Panc1 (cell line): Measurements from ENCODE around the gene GTF3C5. TPM values are rescaled to one million over a fixed set of nuclear protein-coding genes. Genes with fewer than 3 reads are reported as not detected.

ENCODE experiments used
- ATAC-seq: fragments of 200-7000 bp; cut with Tn5 transposase; 2 replicates; pipeline ENCODE4 v1.9.1; 2020; ENCODE audit warnings: mild to moderate bottlenecking, moderate library complexity
- BruUV-seq: library from RNA; stranded (reverse); fragments of 400-500 nt; replicated peaks from 2 replicates; lab custom pipeline; 2021; lab: Mats Ljungman, UMichigan
- CTCF ChIA-PET: fragments of 300-600 bp; sonication (Branson Sonifier 250); formaldehyde crosslinking; loops from one replicate; lab custom pipeline; 2022; ENCODE audit warnings: antibody characterized with exemption; lab: Charles Lee
- POLR2A ChIA-PET: fragments of 300-600 bp; sonication (Branson Sonifier 250); formaldehyde crosslinking; loops from one replicate; lab custom pipeline; 2022; ENCODE audit warnings: antibody characterized with exemption; lab: Charles Lee
- DNase-seq: peaks from one replicate; pipeline ENCODE4 v3.0.0-alpha.2; 2010; ENCODE audit warnings: low read depth, low spot score
- H3K27ac ChIP-seq: 2 replicates; pipeline ENCODE4 v1.5.1; 2011; ENCODE audit warnings: mild to moderate bottlenecking, low read length, inconsistent platforms
- H3K27me3 ChIP-seq: fragments of 200-500 bp; sonication (Bioruptor generic); 2 replicates; pipeline ENCODE4 v1.6.0; 2014; ENCODE audit warnings: low read length, inconsistent platforms; ENCODE audit not compliant: control insufficient read depth, insufficient read depth
- H3K36me3 ChIP-seq: fragments of 200-500 bp; sonication (Bioruptor generic); 2 replicates; pipeline ENCODE4 v1.5.1; 2014; ENCODE audit warnings: inconsistent platforms, mild to moderate bottlenecking, low read length, moderate library complexity; ENCODE audit not compliant: control insufficient read depth, insufficient read depth
- H3K4me1 ChIP-seq: 2 replicates; pipeline ENCODE4 v1.5.1; 2011; ENCODE audit warnings: inconsistent platforms, mild to moderate bottlenecking, low read length, moderate library complexity; ENCODE audit not compliant: control insufficient read depth, insufficient read depth
- H3K4me3 ChIP-seq, 2 experiments: 2 replicates each; pipeline ENCODE4 v1.5.1; 2011 to 2012; ENCODE audit warnings: low read depth in 2 of 2, low read length in 2 of 2, mild to moderate bottlenecking in 2 of 2, inconsistent platforms in 1 of 2, moderate library complexity in 1 of 2
- H3K9me3 ChIP-seq: fragments of 200-500 bp; sonication (Bioruptor generic); 2 replicates; pipeline ENCODE4 v1.5.1; 2014; ENCODE audit warnings: low read depth, mild to moderate bottlenecking, inconsistent platforms, low read length, moderate library complexity; ENCODE audit not compliant: control insufficient read depth, insufficient read depth
- CTCF ChIP-seq: fragments of 450-650 bp; IDR thresholded peaks from 2 replicates; pipeline ENCODE4 v1.5.1; 2017; ENCODE audit warnings: mild to moderate bottlenecking
- POLR2AphosphoS5 ChIP-seq: IDR thresholded peaks from 2 replicates; pipeline ENCODE4 v1.6.1; 2012; ENCODE audit warnings: mild to moderate bottlenecking, low read depth, low read length, moderate library complexity
- REST ChIP-seq, 2 experiments: IDR thresholded peaks; 2 replicates each; pipeline ENCODE4 v1.6.1; 2011 to 2012; ENCODE audit warnings: low read depth in 2 of 2, control low read depth in 1 of 2, low read length in 1 of 2, mild to moderate bottlenecking in 1 of 2, moderate library complexity in 1 of 2; ENCODE audit not compliant: insufficient read depth in 1 of 2
- SIN3A ChIP-seq: IDR thresholded peaks from 2 replicates; pipeline ENCODE4 v1.6.1; 2012; ENCODE audit warnings: low read depth, mild to moderate bottlenecking, low read length, moderate library complexity, borderline replicate concordance; ENCODE audit not compliant: insufficient read depth
- TCF7L2 ChIP-seq: IDR thresholded peaks from 2 replicates; pipeline ENCODE4 v1.6.1; 2011; ENCODE audit warnings: mild to moderate bottlenecking, low read depth, low read length, inconsistent platforms
- in situ Hi-C: cut with HindIII; loops from 2 replicates; pipeline ENCODE4 v1.10.0; 2016; ENCODE audit warnings: low sequenced_read_pairs, low pct_unique_long_range_greater_than_20kb
- intact Hi-C: fragments of 100-400 bp; cut with micrococcal nuclease; formaldehyde crosslinking; loops from one replicate; pipeline ENCODE4 v1.10.0; 2022; ENCODE audit not compliant: unreplicated experiment
- total RNA-seq: library from RNA; stranded (reverse); gene quantifications from one replicate; pipeline ENCODE4 v1.2.1, GENCODE V29; 2021; ENCODE audit not compliant: unreplicated experiment

GTF3C5 gene
- total RNA-seq, 1 experiment from 2014 or later = 47.7 TPM

- no peak for TF ChIP-seq TCF7L2
- TF ChIP-seq POLR2AphosphoS5 = no peak
- no peak for TF ChIP-seq REST (IDR thresholded peaks at IDR 0.05; ENCODE audit: insufficient read depth in 1 of 2, low read depth in 2 of 2, low read length in 1 of 2)
- no peak for TF ChIP-seq SIN3A
- TF ChIP-seq CTCF = no peak
- ATAC-seq = no peak
- Histone ChIP-seq H3K27ac (no peak overlapping the region), H3K27me3 (no peaks in the 10 kb centered on the region), H3K36me3 (no peaks in the 10 kb centered on the region), H3K4me3 (no peak overlapping the region), H3K4me1 (no peaks in the 10 kb centered on the region), H3K9me3 (no peaks in the 10 kb centered on the region)
- CTCF ChIA-PET = no interaction called here
- POLR2A ChIA-PET = no interaction called here
- DNase-seq = no peak
- in situ Hi-C loops = no loop called here
- intact Hi-C loops = no loop called here
- BruUV-seq = no TSS peak
Measured at GRCh38 chr9:132995879-132996278, 34.9 kb upstream of the GTF3C5 start.

GRCh38 chr9:132996526-132996925 is 34.3 kb upstream of the GTF3C5 start:
- in situ Hi-C loops (no loop called here), intact Hi-C loops (no loop called here)
- BruUV-seq = no TSS peak
- Histone ChIP-seq H3K4me1 (no peaks in the 10 kb centered on the region), H3K36me3 (no peaks in the 10 kb centered on the region), H3K4me3 (no peak overlapping the region), H3K9me3 (no peaks in the 10 kb centered on the region), H3K27me3 (no peaks in the 10 kb centered on the region), H3K27ac (no peak overlapping the region)
- ATAC-seq (no peak), DNase-seq (no peak)
- ChIA-PET POLR2A (no interaction called here), CTCF (no interaction called here)
- TF ChIP-seq TCF7L2 = no peak
- TF ChIP-seq POLR2AphosphoS5 = no peak
- no peak for TF ChIP-seq SIN3A

GRCh38 chr9:132997591-132997990 is 33.2 kb upstream of the GTF3C5 start:
- BruUV-seq = no TSS peak
- no peaks in the 10 kb centered on the region for H3K4me1 ChIP-seq
- ATAC-seq = no peak
- TF ChIP-seq POLR2AphosphoS5 = no peak
- no peak for TF ChIP-seq CTCF
- no peak for TF ChIP-seq REST (IDR thresholded peaks at IDR 0.05; ENCODE audit: insufficient read depth in 1 of 2, low read depth in 2 of 2, low read length in 1 of 2)
- no peak for TF ChIP-seq SIN3A
- no peak for TF ChIP-seq TCF7L2
- in situ Hi-C loops = no loop called here
- H3K36me3 ChIP-seq = no peaks in the 10 kb centered on the region
- CTCF ChIA-PET = interaction anchor here (0.6 kb wide), 1 partner anchor 333 kb away, joined by 4 read pairs; no protein-coding TSS in a partner anchor
- no peaks in the 10 kb centered on the region for H3K27me3 ChIP-seq
- no peak overlapping the region for H3K27ac ChIP-seq
- DNase-seq = no peak
- POLR2A ChIA-PET = no interaction called here
- intact Hi-C loops = no loop called here
- H3K4me3 ChIP-seq = no peak overlapping the region
- H3K9me3 ChIP-seq = no peaks in the 10 kb centered on the region
